ENCODE measurements around the gene SCUBE1.

Gene SCUBE1

DNA sequence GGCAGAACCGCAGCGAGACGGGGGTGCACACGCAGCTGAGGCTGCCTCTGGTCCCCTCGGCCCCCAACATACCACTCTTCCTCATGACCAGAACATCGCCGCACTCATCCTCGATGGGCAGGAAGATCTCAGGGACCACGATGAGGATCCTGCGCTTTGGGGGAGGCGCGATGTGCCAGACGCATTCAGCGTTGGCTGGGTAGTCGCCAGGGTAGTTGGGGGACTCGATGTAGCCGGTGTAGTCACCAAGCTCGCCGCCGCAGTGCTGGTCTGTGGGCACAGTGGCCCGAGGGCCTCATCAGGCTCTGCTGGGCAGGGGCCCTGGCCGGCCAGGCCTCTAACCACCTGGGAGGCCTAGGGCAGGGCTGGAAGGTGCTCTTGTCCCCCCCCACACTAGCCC lies 133.2 kb downstream of the SCUBE1 start:
- no peak for DNase-seq

DNA sequence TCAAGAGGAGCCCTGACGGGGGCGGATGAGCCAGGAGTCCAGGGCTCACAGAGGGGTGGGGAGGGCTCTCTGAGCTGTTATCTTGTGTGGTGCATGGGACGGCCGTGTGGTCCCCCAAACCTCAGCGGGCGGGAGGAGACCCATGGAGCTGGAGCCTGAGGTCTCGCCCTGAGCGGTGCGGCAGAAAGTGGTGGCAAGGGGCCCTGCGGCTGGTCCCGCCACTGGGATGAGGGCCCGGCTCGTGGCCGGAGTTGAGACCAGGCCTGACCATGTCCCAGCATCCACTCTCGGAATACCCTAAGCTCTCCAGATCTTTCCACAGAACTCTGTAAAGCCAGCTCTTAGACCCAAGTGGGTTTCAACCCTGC lies 133.7 kb downstream of the SCUBE1 start:
- no peak for DNase-seq

DNA sequence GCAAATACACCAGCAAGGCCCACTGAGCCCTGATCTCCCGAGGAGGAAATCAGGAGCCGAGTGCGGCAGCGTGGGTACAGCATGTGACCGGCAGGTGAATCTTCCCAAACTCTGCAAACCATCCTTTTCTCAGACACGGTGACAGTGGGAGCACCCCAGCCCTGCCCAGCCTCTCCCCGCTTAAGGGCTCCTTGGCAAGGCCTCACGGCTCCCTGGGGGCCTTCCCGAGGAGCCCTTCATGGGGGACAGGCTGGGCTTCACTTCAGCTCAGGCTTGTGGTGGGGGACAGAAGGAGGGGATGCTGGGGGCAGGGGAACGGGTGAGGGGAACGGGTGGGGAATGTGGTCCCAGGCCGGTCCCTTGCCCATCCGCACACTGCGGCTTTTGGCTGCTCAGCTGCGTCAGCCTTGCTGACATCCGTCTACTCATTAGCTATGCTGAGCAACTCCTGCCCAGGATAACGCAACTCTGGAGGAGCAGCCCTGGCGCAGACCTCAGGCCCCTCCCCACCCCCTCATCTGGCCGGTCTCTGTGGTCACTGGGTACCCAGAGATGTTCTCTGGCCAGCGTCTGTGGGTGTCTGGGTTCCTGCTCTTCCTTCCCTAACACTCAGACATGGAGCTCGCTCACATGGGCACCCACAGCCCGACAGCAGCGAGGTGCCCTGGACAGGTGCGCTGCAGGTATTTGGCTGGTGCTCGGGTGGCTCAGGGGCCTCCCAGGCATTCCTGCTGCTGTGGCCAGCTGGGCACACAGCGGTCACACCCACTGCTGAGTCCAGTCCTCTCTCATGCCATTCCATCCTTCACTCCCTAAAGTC lies 134.3 kb downstream of the SCUBE1 start:
- no peak for DNase-seq

DNA sequence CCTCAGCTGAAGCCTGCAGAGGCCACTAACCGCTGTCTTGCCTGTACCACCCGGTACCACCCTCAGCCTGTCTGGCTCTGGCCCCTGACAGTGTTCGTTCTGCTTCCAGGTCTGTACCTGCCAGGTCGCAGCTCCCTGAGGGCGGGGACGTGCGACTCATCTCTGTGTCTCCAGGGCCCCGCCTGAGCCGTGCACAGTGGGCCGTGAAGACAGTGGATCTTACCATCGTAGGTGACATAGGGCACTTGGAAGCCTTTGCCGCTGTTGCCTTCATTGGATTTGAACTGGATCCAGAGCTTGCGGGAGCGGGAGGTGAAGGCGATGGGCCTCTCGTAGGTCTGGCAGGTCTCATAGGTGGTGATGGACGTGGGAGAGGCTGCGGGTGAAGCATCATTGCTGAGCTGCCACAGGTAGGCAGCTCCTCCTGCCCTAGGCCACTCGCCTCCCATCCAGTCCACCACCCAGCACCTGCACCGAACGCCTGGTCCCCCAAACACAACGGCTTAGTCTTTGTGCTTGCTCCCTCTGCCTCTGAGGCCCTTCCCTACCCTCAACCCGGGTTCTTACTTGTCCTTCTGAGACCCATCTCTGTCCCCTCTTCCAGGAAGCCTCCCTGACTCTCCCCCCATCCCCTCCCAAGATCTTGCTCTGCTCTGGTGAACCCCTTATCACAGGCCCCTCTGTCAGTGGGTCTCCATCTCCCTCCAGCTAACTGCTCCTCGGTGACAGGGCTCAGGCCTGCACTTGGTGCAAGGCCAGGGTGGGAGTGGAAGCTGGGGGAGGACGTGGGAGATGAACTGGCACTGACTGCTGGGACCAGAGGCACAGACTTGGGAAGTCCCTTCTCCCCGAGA lies 135.1 kb downstream of the SCUBE1 start:
- no peak for DNase-seq

DNA sequence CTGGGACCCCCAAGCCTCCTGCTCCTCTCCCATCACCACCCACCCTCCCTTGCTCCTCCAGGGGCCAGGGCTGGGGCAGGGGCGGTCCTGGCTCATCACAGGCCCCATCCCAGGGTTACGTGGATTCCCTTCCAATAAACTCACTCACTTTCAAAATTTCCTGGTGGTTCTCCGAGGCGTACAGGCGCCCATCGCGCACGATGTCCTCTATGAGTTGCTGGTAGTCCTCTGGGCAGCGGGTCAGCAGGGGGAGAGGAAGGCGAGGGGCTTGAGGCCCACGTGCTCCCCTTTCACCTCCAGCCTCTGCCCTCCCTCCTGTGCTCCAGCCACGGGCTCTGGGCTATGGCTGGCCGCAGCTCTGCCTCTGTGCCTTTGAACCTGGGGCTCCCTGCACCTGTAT lies 135.8 kb downstream of the SCUBE1 start:
- DNase-seq = no peak

DNA sequence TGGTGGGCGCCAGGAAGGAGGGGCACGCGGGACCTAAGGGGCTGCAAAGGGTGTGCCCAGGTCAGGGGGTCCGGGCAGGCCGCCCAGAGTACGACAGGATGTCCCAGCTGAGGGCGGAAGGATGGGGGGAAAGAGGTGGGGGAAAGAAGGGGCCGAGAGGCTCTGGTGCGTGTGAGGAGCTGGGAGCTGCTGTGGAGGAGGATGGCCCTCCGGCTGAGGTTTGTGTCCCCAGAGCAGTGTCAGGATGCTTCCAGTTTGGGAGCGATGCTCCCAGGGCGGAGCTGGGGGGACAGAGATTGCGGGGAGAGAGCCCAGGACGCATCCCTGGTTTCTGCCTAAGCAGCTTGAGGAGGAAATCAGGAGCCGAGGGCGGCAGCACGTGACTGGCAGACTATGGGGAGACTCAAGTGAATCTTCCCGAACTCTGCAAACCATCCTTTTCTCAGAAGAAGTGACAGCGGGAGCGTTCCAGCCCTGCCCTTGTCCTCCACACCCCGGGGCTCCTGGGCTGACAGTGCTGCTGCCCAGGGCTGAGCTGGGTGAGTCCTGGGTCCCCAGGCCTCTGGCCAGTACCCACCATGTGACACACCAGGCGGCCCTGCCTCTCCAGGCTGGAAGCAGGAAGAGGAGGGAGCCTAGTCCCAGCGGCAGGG lies 136.5 kb downstream of the SCUBE1 start:
- DNase-seq = no peak

DNA sequence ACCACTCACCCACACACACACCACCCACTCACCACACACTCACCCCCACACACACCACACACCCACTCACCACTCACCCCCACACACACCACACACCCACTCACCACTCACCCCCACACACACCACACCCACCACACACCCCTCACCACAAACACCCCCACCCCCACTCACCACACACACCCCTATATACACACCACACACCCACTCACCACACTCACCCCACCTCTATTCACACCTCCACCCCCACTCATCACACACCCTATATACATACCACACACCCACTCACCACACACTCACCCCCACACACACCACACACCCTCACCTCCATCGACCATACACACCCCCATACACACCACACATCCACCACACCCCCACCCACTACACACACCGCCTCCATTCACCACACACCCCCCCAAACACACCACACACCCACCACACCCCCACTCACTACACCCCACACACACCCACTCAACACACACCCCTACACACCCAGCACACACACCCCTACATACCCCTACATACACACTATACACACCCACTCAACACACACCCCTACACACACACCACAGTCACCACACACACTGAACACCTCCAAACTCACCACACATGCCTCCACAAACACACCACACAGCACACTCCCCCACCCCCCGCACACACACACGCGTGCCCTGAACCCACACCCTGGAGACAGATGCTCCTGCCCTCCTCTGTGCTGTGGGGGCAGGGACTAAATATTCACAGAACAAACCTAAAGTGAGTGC lies 137.2 kb downstream of the SCUBE1 start:
- no peak for DNase-seq

DNA sequence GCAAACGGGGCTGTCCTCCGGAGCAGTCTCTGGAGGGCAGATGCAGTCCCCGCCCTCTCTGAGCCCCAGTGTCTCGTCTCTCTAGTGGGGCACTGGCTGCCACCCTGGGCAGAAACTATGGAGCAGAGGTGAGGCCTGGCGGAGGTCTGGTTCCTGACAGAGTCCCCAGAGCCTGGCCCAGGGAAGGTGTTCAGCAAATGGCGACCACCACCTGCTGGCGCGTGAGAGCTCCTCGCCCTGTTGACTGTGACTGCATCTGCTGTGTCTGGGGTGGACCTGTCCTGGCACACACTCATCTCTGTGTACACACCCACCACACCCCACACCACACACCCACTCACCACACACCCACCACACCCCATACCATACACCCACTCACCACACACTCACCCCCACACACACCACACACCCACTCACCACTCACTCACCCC lies 137.9 kb downstream of the SCUBE1 start:
- no peak for DNase-seq

DNA sequence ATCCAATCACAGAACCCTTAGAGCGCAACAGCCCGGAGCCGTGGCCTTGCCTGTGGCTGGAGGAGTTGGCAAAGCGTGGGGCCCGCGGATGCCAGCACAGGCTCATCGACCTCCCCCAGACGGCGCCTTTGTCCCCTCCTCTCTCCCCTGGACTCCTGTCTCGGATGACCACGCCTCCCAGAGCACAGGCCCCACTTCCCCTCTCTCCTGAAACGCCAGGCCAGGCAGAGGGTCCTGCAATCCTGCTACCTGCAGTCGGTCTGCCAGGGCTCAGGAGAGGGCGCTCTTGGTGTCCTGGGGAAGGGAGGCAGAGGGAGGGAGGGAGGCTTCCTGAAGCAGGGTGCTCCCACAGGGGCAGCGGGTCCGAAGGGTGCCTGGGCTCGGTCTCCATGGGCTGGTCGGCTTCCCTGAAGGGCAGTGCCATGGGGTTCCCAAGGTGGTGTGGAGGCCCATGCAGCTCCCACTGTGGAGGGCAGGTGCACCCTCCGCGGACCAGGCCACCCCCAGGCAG lies 139.6 kb downstream of the SCUBE1 start:
- DNase-seq = no peak

DNA sequence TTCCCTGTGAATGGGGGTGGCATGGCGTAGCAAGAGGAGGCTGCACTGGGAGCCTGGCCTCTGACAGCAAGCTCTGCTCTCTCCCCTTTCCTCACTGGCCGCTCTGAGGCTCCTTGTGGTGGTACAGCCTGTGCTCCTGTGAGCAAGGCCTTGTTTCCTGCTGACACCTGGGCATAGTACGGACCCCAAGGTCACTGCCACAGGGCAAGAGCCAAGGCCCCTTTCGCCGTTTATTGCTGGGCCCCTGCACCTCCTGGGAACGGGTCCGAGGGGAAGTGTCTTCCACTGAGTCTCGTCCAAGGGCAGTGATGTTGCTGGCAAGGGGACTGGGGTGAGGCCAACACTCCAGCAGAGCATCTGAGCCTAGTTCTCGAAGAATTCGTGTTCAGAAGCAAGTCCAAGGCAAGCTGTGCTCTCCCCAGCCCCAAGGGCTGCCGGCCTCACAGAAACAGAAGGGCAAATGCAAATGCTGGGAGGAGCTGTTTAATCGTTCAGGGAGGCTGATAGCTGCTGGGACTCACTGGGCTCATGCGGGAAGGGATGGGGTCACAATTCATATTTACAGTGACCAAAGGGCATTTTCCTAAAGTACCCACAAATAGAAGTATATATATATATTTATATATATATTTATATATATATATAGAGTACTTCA lies 140.3 kb downstream of the SCUBE1 start:
- DNase-seq = no peak

DNA sequence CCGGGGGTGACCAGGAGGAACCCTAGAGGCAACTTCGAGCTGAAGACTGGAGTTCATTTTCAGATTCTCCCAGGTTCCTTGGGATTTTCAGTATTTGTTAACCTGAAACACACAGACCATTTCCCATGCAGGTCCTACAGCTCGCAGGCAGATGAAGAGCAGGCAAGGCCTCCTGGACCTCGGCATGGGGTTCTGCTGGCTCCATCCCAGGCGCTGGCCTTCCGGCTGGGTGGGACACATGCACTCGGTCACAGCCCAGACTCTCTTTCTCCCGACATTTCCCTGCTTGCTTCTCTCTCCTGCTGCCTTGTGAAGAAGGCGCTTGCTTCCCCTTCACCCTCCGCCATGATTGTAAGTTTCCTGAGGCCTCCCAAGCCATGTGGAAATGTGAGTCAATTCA lies 140.8 kb downstream of the SCUBE1 start:
- DNase-seq = no peak

DNA sequence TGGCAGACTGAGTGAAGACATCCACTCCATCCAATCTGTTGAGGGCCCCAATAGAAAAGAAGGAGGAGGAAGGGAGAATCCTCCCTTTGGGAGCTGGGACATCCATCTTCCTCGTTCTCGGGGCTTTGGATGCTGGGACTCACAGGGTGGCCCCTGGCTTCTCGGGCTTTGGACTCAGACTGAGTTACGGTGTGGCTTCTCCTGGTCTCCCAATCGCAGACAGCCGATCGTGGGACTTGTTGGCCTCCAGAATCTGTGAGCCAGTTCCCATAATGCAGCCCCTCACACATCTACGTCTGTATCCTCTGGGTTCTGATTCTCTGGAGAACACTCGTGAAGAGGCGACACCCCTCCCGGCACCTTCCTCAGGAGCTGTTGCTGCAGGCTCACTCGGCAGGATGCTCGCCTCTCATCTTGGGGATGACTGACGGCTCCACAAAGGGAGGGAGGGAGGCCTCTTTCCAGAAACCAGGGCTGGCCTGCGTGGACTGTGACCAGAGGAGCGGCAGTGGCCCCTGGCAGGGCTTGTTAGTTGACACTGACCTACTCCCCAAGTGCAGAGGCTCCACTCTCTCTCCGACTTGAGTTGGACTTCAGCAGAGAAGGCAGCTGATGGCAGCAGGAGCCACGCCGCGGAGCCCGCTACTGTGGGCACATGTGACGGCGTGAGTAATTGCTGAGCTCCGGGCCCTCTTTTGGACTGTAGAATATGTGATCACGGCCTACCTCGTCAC lies 141.5 kb downstream of the SCUBE1 start:
- no peak for DNase-seq

DNA sequence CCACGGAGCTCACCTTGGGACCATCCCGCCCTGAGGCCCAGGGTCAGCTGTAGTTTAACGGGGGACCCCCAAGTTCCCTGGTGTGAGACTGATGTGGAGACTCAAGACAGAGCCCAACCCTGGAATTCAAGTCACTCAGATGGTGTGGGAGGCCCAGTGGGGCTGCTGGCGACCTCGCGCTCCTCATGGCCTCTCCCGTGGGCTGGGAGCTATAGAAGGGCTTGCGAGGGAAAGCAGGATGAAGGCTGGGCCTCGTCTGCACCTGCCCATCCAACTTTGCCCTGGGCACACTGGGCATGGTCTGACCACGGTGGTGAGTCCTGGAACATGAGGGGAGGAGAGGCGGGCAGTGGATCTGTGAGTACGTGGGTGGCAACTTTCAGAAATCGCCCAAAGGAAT lies 142.6 kb downstream of the SCUBE1 start:
- DNase-seq = no peak

DNA sequence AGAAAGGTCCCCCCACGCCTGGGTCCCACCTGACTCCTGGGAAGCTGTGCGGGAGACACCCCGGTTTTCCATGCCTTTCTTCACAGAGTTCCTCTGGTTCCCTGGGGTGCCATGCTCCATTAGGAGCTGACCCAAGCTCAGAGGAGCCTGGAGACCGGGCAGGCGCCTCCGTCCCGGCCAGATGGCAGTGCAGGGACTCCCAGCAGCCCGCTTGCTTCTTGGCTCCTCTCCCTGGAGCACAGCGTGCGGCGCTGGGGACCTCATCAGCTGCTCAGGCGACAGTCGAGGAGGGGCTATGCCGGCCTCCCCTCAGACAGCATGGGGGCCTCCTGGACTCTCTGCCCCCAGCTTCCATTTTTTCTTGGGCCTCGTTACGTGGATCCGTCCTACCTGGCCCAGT lies 143.1 kb downstream of the SCUBE1 start:
- no peak for DNase-seq

DNA sequence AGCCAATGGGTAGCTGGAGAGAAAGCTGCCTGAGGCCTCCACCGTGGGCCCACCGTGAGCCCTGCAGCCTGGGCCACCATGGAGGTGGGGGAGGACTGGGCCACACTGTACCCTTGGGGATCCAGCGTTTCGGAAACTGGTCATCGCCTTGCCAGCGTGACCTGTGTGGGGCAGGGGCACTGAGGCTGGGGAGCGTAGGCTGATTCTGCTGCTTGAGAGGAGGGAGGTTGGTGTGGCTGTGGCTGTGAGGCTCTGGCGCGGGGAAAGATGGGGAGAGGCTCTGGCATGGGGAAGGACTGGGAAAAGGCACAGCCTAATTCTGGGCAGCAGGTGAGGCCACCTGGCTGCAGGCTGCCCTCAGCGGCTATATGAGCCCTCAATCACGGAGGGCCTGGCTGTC lies 143.6 kb downstream of the SCUBE1 start:
- no peak for DNase-seq

DNA sequence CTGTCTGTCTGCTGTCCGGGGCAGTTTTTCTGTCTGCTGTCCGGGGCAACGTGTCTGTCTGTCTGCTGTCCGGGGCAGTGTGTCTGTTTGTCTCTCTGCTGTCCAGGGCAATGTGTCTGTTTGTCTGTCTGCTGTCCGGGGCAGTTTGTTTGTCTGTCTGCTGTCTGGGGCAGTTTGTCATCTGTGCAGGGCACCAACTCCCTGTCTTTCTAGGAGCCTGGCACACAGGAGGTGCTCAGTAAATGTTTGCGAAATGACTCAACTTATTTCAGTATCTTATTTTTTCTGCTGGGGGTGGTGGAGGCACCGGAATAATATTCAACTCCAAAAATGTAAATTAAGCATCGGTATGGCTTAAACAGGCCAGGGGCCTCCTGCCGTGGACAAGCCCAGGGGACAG lies 144.2 kb downstream of the SCUBE1 start:
- no peak for DNase-seq

DNA sequence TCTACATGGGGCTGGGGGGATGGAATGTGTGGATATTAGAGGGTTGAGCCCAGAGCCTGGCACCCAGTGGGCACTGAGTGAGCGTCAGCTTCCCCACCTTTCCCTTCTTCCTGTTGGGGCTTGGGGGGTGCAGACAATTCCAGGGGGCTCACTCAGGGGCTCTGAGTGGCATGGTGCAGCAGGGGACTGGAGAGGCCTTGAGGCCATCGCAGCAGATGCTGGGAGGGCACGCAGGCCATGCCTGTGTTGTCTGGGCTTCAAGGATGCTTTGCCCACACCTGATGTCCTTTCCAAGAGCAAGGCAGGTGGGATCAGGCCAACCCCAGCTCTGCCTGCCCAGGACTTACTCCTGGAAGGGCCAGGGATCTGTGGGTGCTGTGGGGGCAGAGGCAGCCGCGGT lies 145.0 kb downstream of the SCUBE1 start:
- no peak for DNase-seq

DNA sequence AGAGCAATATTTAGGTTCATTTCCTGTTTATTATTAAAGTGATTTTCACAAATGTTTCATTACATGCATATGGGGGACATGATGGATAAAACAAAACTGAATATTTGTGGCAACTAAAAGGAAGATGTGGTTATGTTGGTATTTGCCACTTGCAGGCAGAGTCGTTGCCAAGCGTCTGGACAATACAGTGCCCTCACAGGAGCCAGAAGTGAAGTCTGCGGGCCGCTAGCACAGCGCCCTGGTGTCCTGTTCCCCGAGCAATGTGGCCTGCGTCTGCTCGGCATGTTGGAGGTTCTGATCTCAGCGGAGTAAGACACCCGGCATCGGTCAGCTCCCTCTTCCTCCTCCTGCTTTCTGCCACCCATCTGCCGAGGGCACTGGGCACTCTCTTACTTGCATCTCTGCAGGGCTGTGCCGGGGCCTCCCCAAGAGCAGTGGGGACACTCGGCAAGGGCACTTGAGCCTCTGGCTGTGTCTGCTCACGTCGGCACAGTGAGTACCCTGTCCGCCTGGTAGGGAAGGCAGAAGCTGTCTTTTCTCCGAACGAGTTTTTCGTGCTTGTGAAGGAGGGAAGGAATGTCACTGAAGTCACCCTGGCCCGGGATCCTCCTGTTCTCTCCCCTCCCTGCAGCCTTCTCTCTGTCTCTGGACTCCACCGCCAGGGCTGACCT lies 145.8 kb downstream of the SCUBE1 start:
- DNase-seq = no peak

DNA sequence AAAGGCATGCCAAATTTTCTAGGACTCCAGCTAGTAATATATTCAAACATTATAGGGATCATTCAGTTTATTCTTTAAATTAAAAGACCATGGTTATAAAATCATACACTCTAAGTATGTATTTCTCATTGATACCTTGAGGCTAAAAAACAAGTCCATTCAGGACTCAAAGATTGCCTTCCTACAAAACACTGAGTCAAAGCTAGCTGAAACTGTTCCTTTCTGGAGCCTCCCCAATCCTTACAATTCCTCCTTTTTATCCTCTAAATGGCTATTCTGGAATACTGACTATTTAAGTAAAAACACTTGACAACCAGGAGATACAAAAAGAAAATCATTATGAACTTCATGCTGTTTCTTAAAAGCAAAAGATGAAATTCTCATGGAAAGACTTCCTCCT lies 151.3 kb downstream of the SCUBE1 start:
- no peak for DNase-seq

DNA sequence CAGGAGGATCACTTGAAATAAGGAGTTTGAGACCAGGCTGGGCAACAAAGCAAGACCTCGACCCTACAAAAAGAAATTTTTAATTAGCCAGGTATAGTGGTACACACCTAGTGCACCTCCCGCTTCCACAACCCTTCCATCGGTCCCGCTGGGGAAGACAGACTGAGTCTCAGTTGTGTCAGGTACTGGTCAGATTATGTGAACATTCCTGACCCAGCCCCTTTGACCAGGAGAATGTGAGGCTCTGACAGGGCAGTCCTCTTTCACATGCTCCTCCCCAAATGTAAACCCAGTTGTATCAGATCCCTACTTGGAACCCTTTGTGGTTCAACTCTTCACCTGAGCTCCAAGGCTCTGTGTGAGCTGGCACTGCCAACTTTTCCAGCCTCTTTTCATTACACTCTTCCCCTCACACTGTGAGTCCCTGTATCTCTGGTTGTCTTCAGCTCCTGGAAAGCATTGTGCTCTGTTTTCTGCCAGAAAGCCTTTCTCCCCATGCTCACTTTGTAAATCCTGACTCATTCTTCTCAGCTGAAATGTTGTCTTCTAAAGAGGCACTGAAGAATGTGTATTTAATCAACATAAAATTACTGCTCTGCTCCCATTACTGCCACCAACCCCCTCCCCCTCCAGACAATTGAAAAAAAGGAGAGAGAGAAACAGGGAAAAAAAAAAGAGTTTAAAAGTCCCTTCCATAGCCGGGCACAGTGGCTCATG lies 154.2 kb downstream of the SCUBE1 start:
- DNase-seq = no peak

Measured in CD4-positive, alpha-beta T cell treated with Interleukin-17A for 4 hours (primary cell).